Stimulated activated CD8-positive, alpha-beta memory T cell treated with anti-CD3 and anti-CD28 coated beads, Interleukin-2, amount 100 ng/mL, for 48 hours (primary cell): Measurements from ENCODE around the gene GUCA2B.

ENCODE experiments used
- DNase-seq, 2 donors: peaks; one replicate each; pipeline ENCODE4 v3.0.0-alpha.2; 2020; ENCODE audit warnings: low read depth in 2 of 2

GUCA2B gene

DNA sequence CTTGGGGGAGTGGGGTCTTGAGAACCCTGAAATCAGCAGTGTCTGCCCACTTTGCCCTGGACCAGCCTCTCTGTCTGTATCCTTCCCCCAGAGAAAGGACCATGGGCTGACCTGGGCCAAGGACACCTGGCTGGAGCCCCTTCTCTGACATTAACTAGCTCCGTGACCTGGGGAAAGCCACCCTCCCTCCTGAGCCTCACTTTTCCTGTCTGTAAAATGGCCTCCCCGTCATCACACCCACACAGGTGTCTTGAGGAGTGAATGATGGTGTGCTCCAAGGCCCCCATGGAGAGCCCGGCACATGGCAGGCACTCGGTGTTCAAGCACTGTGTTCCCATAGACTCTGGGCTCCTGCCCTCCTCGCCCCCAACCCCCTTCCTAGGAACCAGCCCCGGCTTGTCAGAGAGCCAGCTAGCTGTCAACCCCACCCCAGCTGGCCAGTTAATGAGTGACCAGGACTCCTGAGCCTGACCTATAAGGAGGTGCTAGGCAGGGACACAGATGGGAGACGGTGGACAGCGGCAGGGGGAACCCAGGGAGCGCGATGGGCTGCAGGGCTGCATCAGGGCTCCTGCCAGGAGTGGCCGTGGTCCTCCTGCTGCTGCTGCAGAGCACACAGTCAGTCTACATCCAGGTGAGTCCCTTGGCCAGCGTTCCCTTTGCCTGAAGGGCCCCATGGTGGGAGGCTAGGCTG is at the start of gene GUCA2B:
TSS of gene GUCA2B (plus strand) at position 504 of the 694 bp plus-strand sequence. CDS start at position 545, 41 bp downstream.
- no peak for DNase-seq

DNA sequence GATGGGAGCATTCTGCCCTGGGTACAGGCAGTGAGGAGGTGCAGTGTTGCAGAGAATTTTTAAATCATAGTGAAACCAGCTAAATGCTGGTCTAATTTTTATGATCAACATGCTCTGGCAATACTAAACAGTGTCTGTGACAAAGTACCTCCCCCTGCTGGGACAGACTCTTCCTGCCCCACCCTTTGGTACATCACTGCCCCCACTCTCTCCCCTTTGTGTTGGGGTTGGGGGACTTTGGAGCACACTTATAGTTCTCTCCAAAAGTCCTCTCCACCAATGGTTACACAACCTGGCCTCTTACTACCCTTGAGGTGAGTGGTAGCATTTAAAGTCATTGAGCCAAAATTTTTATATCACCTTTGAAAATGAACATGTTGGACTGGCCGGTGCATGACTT is 48.2 kb upstream of the GUCA2B start:
- DNase-seq, result no peak

GRCh38 chr1:42108309-42108708 is 44.9 kb upstream of the GUCA2B start:
- DNase-seq, result no peak

DNA sequence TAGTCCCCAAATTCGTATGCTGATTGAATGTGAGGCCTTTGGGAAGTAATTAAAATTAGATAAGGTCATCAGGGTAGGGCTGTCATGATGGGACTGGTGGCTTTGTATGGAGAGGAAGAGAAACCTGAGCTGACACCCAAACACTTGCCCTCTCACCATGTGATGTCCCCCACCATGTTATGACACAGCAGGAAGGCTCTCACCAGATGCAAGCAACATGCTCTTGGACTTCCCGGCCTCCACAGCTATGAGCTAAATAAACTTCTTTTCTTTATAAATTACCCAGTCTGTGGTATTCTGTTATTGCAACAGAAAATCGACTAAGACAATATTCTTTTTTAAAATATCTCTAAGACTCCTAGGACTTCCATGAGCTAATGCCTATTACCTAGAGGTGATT is 43.6 kb upstream of the GUCA2B start:
- no peak for DNase-seq

GRCh38 chr1:42114229-42114628 is 39.0 kb upstream of the GUCA2B start:
- no peak for DNase-seq

GRCh38 chr1:42117214-42117613 is 36.0 kb upstream of the GUCA2B start:
- no peak for DNase-seq

- no peak for DNase-seq
Measured at GRCh38 chr1:42118125-42118524, 35.1 kb upstream of the GUCA2B start.

GRCh38 chr1:42122408-42122807 is 30.8 kb upstream of the GUCA2B start:
- DNase-seq, result no peak

DNA sequence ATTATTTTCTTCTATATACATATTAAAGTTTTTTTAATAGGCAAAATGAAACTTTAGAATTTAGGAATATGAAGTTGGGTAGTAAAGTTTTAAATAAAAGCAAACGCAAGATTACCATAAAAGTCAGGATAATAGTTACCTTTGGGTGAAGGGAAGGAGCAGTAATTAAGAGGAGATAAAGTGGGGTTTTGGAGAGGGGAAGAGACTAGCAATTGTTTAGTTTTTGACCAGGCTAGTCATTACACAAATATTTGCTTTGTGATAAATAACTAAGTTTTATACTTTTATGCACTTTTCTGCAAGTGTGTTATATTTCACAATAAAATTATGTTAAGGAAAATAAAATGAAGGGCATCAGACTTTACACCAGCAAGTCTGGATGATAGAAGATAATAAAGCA is 27.7 kb upstream of the GUCA2B start:
- no peak for DNase-seq

DNA sequence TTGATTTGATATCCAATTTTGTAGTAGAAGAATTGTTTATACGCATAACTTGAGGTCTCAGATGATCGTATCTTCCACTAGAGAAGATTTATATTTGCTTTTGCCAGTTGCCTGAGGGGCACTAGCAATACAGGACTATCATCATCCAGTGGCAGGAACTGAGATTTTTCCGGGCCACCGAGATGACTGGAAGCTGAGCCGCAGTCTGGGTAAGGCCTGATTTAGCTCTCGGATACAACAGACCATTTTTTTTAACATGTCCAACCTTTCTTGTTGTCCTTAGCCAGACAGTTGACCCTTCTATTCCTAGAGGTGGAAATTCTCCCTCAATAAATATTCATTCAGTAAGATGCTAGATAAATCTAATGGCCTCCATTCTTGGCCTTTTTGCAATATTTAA is 25.4 kb upstream of the GUCA2B start:
- no peak for DNase-seq

GRCh38 chr1:42128499-42128898 is 24.7 kb upstream of the GUCA2B start:
- no peak for DNase-seq

DNA sequence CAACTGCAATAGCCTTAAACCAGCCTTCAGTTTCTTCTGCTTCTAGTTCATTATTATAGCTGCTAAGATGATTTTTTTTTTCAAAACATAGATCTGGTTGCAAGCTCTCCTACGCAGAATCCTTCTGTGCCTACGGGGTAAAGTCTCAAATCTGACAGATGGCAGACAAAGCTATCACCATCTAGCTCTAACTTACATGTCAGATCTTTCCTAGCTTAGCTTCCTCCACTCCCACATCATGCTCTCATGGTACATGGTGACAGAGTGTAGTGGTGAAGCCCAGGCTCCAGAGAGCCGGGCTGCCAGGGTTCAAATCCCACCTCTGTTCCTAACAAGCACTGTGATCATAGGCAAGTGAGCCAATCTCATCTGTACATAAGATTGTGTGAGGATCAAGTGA is 24.2 kb upstream of the GUCA2B start:
- no peak for DNase-seq

DNA sequence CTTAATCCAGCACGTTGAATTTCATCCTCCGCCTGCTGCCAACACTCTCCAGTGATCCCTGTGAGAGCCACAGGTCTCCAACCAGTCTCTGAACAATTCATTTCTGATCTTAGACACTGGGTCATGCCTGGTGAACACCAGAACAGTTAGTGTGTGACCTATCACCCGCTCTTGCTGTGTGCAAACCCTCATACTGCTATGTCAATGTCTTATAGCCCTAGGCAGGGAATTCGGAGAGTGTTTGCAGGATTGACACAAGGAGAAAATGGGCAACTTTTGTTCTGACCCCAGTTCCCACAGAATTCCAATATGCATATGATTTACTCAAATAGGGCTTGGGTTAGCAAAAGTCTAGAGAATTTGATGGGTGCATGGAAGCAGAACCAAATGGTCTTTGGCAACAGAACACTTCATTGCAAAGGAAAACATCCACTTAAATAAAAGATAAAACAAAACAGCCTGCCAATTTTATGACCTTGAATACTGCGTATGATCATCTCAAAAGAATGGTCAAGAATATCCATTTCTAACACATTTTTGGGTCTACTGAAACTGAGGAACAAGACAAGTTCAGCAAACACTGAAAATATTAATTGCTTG is 23.0 kb upstream of the GUCA2B start:
- DNase-seq, result no peak

GRCh38 chr1:42133390-42133789 is 19.8 kb upstream of the GUCA2B start:
- no peak for DNase-seq

GRCh38 chr1:42133809-42134526 is 19.2 kb upstream of the GUCA2B start:
- no peak for DNase-seq

DNA sequence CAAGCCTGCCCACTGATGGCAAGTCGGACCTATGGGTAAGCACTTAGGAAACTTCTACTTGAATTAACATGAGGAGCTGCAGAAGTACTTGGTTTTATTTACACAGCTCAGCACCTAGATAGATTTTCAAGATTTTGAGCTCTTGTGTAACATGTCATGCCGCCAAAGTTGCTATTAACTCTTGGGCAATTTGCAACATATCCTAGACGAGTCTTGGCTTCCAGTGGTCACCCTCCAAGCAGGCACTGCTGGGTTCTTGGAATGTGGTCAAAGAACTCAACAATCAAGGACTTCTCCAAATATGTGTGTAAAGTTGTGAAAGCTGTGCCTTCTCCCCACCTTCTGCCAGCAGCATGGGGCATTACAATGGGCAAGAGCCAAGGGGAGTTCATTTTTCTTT is 17.8 kb upstream of the GUCA2B start:
- DNase-seq, result no peak

DNA sequence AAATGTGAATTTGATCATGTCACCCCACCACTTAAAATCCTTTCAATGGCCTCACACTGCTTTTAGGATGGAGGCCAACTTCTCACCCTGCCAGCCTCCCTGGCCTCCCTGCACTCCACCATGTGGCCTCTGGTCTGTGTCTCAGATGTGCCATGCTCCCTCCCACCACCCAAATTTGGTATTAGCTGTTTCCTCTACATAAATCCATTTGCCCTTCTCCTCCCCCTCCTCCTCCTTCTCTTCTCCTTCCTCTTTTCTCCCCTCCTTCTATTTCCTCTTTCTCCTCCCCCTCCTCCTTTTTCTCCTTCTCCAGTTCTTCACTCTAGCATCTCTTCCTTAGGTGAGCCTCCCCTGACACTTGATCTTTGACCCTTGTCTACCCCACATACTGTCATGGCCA is 16.7 kb upstream of the GUCA2B start:
- no peak for DNase-seq

DNA sequence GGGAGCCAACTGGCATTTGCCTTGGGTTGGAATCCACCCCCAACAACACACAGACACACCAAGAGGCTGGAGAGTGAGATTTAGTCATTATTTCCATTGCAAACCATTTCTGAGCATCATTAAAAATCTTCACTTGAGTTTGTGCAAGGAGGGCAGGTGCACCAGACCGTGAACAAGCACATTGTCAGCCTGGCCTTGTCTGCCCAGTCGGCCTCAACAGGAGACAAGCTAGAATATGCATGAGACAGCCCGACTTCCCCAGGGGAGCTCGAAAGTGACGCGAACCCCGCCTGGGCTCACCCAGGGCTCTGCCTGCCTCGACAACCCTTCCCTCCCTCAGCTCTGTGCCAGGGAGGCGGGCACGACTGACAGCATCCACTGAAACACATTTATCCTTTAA is 15.4 kb upstream of the GUCA2B start:
- DNase-seq, result no peak

- DNase-seq, result no peak
Measured at GRCh38 chr1:42138586-42138985, 14.6 kb upstream of the GUCA2B start.

GRCh38 chr1:42139444-42139843 is 13.8 kb upstream of the GUCA2B start:
- no peak for DNase-seq

- no peak for DNase-seq
Measured at GRCh38 chr1:42140191-42140590, 13.0 kb upstream of the GUCA2B start.

DNA sequence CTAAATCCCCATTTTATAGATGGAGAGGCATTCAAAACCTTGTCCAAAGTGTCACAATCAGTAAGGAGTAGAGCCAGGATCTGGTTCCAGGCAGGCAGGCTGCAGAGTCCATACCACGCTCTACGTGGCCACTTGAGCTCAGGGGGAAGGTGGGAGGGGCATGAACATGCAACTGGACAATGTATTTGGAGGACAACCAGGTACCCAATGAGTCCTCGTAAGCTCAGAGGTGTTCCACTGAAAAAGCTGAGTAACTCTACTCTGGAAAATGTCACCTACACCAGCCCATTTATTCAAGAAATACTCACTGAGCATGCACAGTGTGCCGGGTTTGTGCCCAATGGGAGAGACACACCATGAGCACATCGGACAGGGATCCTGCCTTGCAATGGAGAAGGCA is 11.2 kb upstream of the GUCA2B start:
- DNase-seq, result no peak
